GM23248 (cell line): Measurements from ENCODE around the gene CDCA5. TPM values are rescaled to one million over a fixed set of nuclear protein-coding genes. Genes with fewer than 3 reads are reported as not detected.

Experiments used
- DNase-seq: peaks from one replicate; pipeline ENCODE4 v3.0.0-alpha.2; 2015
- H2AFZ ChIP-seq: fragments of 200-600 bp; sonication (generic); 2 replicates; pipeline ENCODE4 v1.6.1; 2016; ENCODE audit warnings: antibody characterized with exemption
- H3F3A ChIP-seq: fragments of 200-600 bp; sonication (generic); 2 replicates; pipeline ENCODE4 v1.6.1; 2016; ENCODE audit warnings: mild to moderate bottlenecking, antibody characterized with exemption, mixed run types; ENCODE audit not compliant: insufficient read depth
- H3K27ac ChIP-seq: fragments of 200-600 bp; sonication (generic); 2 replicates; pipeline ENCODE4 v1.5.1; 2016; ENCODE audit warnings: mild to moderate bottlenecking
- H3K27me3 ChIP-seq: fragments of 200-600 bp; sonication (generic); replicated peaks from 2 replicates; pipeline ENCODE4 v1.6.1; 2016; ENCODE audit warnings: mild to moderate bottlenecking; ENCODE audit not compliant: insufficient read depth
- H3K36me3 ChIP-seq: fragments of 200-600 bp; sonication (generic); 2 replicates; pipeline ENCODE4 v1.6.1; 2016; ENCODE audit warnings: low read depth, mild to moderate bottlenecking
- H3K4me1 ChIP-seq: fragments of 200-600 bp; sonication (generic); 2 replicates; pipeline ENCODE4 v1.6.1; 2016; ENCODE audit warnings: mild to moderate bottlenecking; ENCODE audit not compliant: insufficient read depth
- H3K4me2 ChIP-seq: fragments of 200-600 bp; sonication (generic); one replicate; pipeline ENCODE4 v1.6.1; 2016; ENCODE audit warnings: mild to moderate bottlenecking; ENCODE audit not compliant: unreplicated experiment
- H3K4me3 ChIP-seq: fragments of 200-600 bp; sonication (generic); 2 replicates; pipeline ENCODE4 v1.5.1; 2016; ENCODE audit warnings: mild to moderate bottlenecking
- H3K79me2 ChIP-seq: fragments of 200-600 bp; sonication (generic); 2 replicates; pipeline ENCODE4 v1.6.1; 2016; ENCODE audit warnings: mild to moderate bottlenecking; ENCODE audit not compliant: insufficient read depth
- H3K9ac ChIP-seq: fragments of 200-600 bp; sonication (generic); 2 replicates; pipeline ENCODE4 v1.6.1; 2016; ENCODE audit warnings: mild to moderate bottlenecking
- H3K9me2 ChIP-seq: fragments of 200-600 bp; sonication (generic); 2 replicates; pipeline ENCODE4 v1.6.1; 2016; ENCODE audit warnings: mixed run types, mild to moderate bottlenecking, moderate library complexity; ENCODE audit not compliant: insufficient read depth
- H3K9me3 ChIP-seq: fragments of 200-600 bp; sonication (generic); one replicate; pipeline ENCODE4 v1.6.1; 2017; ENCODE audit warnings: low read depth
- H4K20me1 ChIP-seq: fragments of 200-600 bp; sonication (generic); 2 replicates; pipeline ENCODE4 v1.6.0; 2016; ENCODE audit not compliant: insufficient read depth
- EZH2 ChIP-seq: fragments of 200-600 bp; sonication (generic); IDR thresholded peaks from 2 replicates; pipeline ENCODE4 v1.6.1; 2018; ENCODE audit warnings: antibody characterized with exemption, mild to moderate bottlenecking; ENCODE audit not compliant: insufficient read depth, poor library complexity, severe bottlenecking
- EZH2phosphoT487 ChIP-seq: fragments of 200-600 bp; sonication (generic); IDR thresholded peaks from 2 replicates; pipeline ENCODE4 v1.6.1; 2018; ENCODE audit warnings: antibody characterized with exemption, moderate library complexity, mild to moderate bottlenecking, low read depth; ENCODE audit not compliant: insufficient read depth
- WGBS, 2 experiments: methylation state at CpG; one replicate each; pipeline ENCODE4 v1.1.6; 2015 to 2017; ENCODE audit warnings: low lambda C conversion rate in 2 of 2, low coverage in 1 of 2; ENCODE audit errors: missing lambda C conversion rate in 2 of 2; 5-methylcytosine and 5-hydroxymethylcytosine counted together
- in situ Hi-C: fragments of 300-500 bp; cut with MboI; formaldehyde crosslinking; loops from 2 replicates; pipeline ENCODE4 v1.15.0; 2020
- polyA plus RNA-seq: library from polyadenylated mRNA; unstranded; fragments of >200 nt; fragmentation: Nextera tagmentation; extraction: Ambion mirVana; gene quantifications from 2 replicates; pipeline ENCODE4 v1.2.1, GENCODE V29; 2016
- total RNA-seq: library from RNA; depleted of rRNA; stranded (reverse); fragments of >200 nt; shearing (Covaris generic); gene quantifications from 2 replicates; pipeline ENCODE4 v1.2.3, GENCODE V29; 2014

CDCA5 gene
- total and polyA plus RNA-seq, 2 experiments from 2014 or later, result 11.9 to 16.8 TPM

- no peak for DNase-seq
- H3K79me2 ChIP-seq, result peaks cover 47% of the 10 kb centered on the region
- no peak overlapping the region for H3K4me2 ChIP-seq
- H3K9ac ChIP-seq, result no peak overlapping the region
- no peak overlapping the region for H3K4me3 ChIP-seq
- WGBS, 2 experiments, result 80 to 81% methylated on average over 12 of the region's 12 CpGs
- H3K9me2 ChIP-seq, result no peaks in the 10 kb centered on the region
- peaks cover 24% of the 10 kb centered on the region; the same call in 1 of the 2 replicates for H3K36me3 ChIP-seq
- peaks cover 24% of the 10 kb centered on the region for H3F3A ChIP-seq
- peaks cover 14% of the 10 kb centered on the region for H3K4me1 ChIP-seq
- no peaks in the 10 kb centered on the region for H4K20me1 ChIP-seq
- no peak overlapping the region for H2AFZ ChIP-seq
- no peaks in the 10 kb centered on the region for H3K27me3 ChIP-seq
- in situ Hi-C loops, result no loop called here
- H3K9me3 ChIP-seq, result no peaks in the 10 kb centered on the region
- TF ChIP-seq EZH2, result no peak
- no peak overlapping the region for H3K27ac ChIP-seq
Measured at GRCh38 chr11:65125197-65126056, 41.6 kb upstream of the CDCA5 start.

DNA sequence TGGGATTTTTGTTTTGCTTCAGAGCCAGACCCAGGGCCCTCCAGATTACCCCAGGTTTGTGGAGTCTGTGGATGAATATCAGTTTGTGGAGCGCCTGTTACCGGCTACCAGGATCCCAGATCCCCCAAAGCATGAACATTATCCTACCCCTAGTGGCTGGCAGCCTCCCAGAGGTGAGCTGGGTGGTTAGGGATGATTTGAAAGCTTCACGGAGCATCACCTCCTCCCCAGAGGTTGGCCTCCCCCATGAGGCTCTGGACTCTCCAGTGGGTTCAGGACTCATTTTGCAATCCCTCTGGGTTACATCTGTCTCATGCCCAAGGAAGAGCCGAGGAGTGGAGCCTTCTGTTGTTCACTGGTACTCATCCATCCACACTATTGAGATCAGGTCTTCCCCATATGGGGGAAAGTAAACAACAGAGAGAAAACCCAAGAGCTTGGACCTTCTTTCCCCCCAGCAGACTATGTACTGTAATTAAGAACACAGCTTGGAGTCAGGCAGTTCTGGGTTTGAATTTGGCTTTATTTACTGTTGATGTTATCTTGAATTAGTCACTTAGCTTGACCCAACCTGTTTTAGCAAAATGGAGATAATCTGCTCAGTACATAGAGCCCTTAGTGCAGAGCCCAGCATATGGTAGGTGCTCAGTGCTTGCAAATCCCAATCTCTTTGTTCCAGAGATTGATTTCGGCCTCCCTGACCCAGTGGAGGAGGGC, 40.8 kb upstream of the CDCA5 start:
- no peaks in the 10 kb centered on the region for H4K20me1 ChIP-seq
- DNase-seq, result no peak
- no peak overlapping the region for H3K4me2 ChIP-seq
- in situ Hi-C loops, result no loop called here
- no peaks in the 10 kb centered on the region for H3K9me2 ChIP-seq
- no peaks in the 10 kb centered on the region for H3K27me3 ChIP-seq
- H3K36me3 ChIP-seq, result peaks cover 32% of the 10 kb centered on the region
- TF ChIP-seq EZH2, result no peak
- TF ChIP-seq EZH2phosphoT487, result no peak
- peak overlapping the region; percentile 27; the same call in 1 of the 2 replicates for H3K27ac ChIP-seq
- no peaks in the 10 kb centered on the region for H3K9me3 ChIP-seq
- peaks cover 14% of the 10 kb centered on the region for H3K4me1 ChIP-seq
- WGBS, 2 experiments, result 86 to 90% methylated on average over 5 of the region's 5 CpGs
- no peak overlapping the region for H2AFZ ChIP-seq
- peaks cover 55% of the 10 kb centered on the region for H3K79me2 ChIP-seq
- peaks cover 32% of the 10 kb centered on the region for H3F3A ChIP-seq
- H3K4me3 ChIP-seq, result no peak overlapping the region
- H3K9ac ChIP-seq, result no peak overlapping the region

- H3K36me3 ChIP-seq, result peaks cover 37% of the 10 kb centered on the region
- H3K79me2 ChIP-seq, result peaks cover 66% of the 10 kb centered on the region
- no peaks in the 10 kb centered on the region for H4K20me1 ChIP-seq
- H3K27ac ChIP-seq, result peak within 1 kb of the TSS; percentile 83
- TF ChIP-seq EZH2phosphoT487 (no peak), EZH2 (no peak)
- no peaks in the 10 kb centered on the region for H3K27me3 ChIP-seq
- peak within 1 kb of the TSS; percentile 98 for H3K4me2 ChIP-seq
- H3K9me2 ChIP-seq, result no peaks in the 10 kb centered on the region
- 1% methylated on average over 64 of the region's 64 CpGs for WGBS, 2 experiments
- DNase-seq, result peak; percentile 99
- no peaks in the 10 kb centered on the region for H3K9me3 ChIP-seq
- in situ Hi-C loops, result no loop called here
- peaks cover 14% of the 10 kb centered on the region for H3K4me1 ChIP-seq
- H2AFZ ChIP-seq, result peak within 1 kb of the TSS; percentile 94
- peak within 1 kb of the TSS; percentile 92 for H3K4me3 ChIP-seq
- peaks cover 44% of the 10 kb centered on the region for H3F3A ChIP-seq
- peak within 1 kb of the TSS; percentile 96 for H3K9ac ChIP-seq
Measured at GRCh38 chr11:65121865-65122696, 38.2 kb upstream of the CDCA5 start, which contains the start of the genes FAU and MRPL49. Gene FAU (minus strand): TSS chr11:65122134. CDS start chr11:65121813, 321 bp downstream. Gene MRPL49 (plus strand): TSS chr11:65122321. CDS start chr11:65122347, 26 bp downstream.

DNA sequence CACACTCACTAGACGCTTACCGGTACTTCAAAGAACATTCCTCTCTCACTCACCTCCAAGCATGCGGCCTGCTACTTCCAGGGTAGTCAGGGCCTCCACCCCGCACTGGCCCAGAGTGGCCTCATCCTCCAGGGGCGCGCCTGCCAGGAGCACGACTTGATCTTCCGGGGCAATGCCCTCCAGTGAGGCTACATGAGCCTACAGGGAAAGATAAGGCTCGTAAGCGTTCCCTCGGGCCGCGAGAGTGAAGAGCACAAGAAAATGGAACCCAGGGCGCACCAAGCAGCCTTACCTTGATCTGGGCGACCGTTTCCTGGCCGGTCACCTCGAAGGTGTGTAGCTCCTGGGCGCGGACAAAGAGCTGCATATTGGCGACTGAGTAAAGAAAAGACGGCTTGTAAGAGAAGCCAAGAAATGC, 37.6 kb upstream of the CDCA5 start:
- Histone ChIP-seq H3K9ac (peak overlapping the region; percentile 96), H3K4me1 (peaks cover 17% of the 10 kb centered on the region), H3K9me3 (no peaks in the 10 kb centered on the region), H3K27me3 (no peaks in the 10 kb centered on the region), H3K4me3 (peak overlapping the region; percentile 92), H3K36me3 (peaks cover 33% of the 10 kb centered on the region), H3F3A (peaks cover 40% of the 10 kb centered on the region), H2AFZ (peak overlapping the region; percentile 27), H3K79me2 (peaks cover 69% of the 10 kb centered on the region), H4K20me1 (no peaks in the 10 kb centered on the region), H3K9me2 (no peaks in the 10 kb centered on the region), H3K4me2 (peak overlapping the region; percentile 98), H3K27ac (peak overlapping the region; percentile 83)
- in situ Hi-C loops, result no loop called here
- no peak for TF ChIP-seq EZH2phosphoT487
- WGBS, 2 experiments, result 0 to 1% methylated on average over 22 of the region's 22 CpGs
- DNase-seq, result peak; percentile 61
